H9 (cell line): Measurements from ENCODE around the gene SYCE3. TPM values are rescaled to one million over a fixed set of nuclear protein-coding genes. Genes with fewer than 3 reads are reported as not detected.

Source experiments
- DNase-seq: peaks from one replicate; pipeline ENCODE4 v3.0.0-alpha.2; 2017
- H2AFZ ChIP-seq: one replicate; pipeline ENCODE4 v1.6.1; 2013; ENCODE audit warnings: mild to moderate bottlenecking, low read length, control low read depth, moderate library complexity
- H2AK5ac ChIP-seq: 2 replicates; pipeline ENCODE4 v1.6.1; 2013; ENCODE audit warnings: low read length, control low read depth, mixed read lengths; ENCODE audit not compliant: insufficient read length
- H2BK120ac ChIP-seq: one replicate; pipeline ENCODE4 v1.6.1; 2013; ENCODE audit warnings: low read depth, mild to moderate bottlenecking, low read length, control low read depth, inconsistent platforms; ENCODE audit not compliant: poor library complexity, severe bottlenecking
- H2BK12ac ChIP-seq: 2 replicates; pipeline ENCODE4 v1.6.1; 2013; ENCODE audit warnings: low read length, control low read depth, mixed read lengths, low read depth; ENCODE audit not compliant: insufficient read length
- H2BK15ac ChIP-seq: 2 replicates; pipeline ENCODE4 v1.6.1; 2013; ENCODE audit warnings: low read depth, low read length, control low read depth
- H2BK20ac ChIP-seq: one replicate; pipeline ENCODE4 v1.6.1; 2013; ENCODE audit warnings: low read depth, mild to moderate bottlenecking, low read length, control low read depth, inconsistent platforms; ENCODE audit not compliant: poor library complexity, severe bottlenecking
- H2BK5ac ChIP-seq: 2 replicates; pipeline ENCODE4 v1.6.1; 2013; ENCODE audit warnings: low read length, control low read depth, mixed read lengths; ENCODE audit not compliant: insufficient read length
- H3K14ac ChIP-seq: 2 replicates; pipeline ENCODE4 v1.6.1; 2013; ENCODE audit warnings: low read length, control low read depth; ENCODE audit not compliant: insufficient read depth
- H3K18ac ChIP-seq: 2 replicates; pipeline ENCODE4 v1.6.1; 2013; ENCODE audit warnings: low read depth, mild to moderate bottlenecking, mixed read lengths, low read length, control low read depth; ENCODE audit not compliant: insufficient read length
- H3K23ac ChIP-seq: 2 replicates; pipeline ENCODE4 v1.6.1; 2013; ENCODE audit warnings: low read length, control low read depth, mixed read lengths, low read depth; ENCODE audit not compliant: insufficient read length
- H3K23me2 ChIP-seq: 2 replicates; pipeline ENCODE4 v1.6.1; 2013; ENCODE audit warnings: low read depth, mild to moderate bottlenecking, mixed read lengths, low read length, control low read depth; ENCODE audit not compliant: insufficient read length, poor library complexity, severe bottlenecking
- H3K27ac ChIP-seq: 2 replicates; pipeline ENCODE4 v1.5.1; 2013; ENCODE audit warnings: low read length, control low read depth, mixed read lengths, low read depth; ENCODE audit not compliant: insufficient read length
- H3K27me3 ChIP-seq: 2 replicates; pipeline ENCODE4 v1.6.1; 2013; ENCODE audit warnings: low read length, control low read depth, inconsistent platforms; ENCODE audit not compliant: insufficient read depth
- H3K4ac ChIP-seq: 2 replicates; pipeline ENCODE4 v1.6.1; 2013; ENCODE audit warnings: low read depth, mild to moderate bottlenecking, control low read depth, inconsistent platforms, low read length, moderate library complexity
- H3K4me1 ChIP-seq: 2 replicates; pipeline ENCODE4 v1.6.1; 2013; ENCODE audit warnings: low read length, control low read depth, inconsistent platforms; ENCODE audit not compliant: insufficient read depth
- H3K4me2 ChIP-seq: 2 replicates; pipeline ENCODE4 v1.6.1; 2013; ENCODE audit warnings: low read length, control low read depth, mixed read lengths; ENCODE audit not compliant: insufficient read length, insufficient read depth
- H3K56ac ChIP-seq: 2 replicates; pipeline ENCODE4 v1.6.1; 2013; ENCODE audit warnings: low read depth, mild to moderate bottlenecking, mixed read lengths, low read length, control low read depth; ENCODE audit not compliant: insufficient read length
- H3K79me1 ChIP-seq: 2 replicates; pipeline ENCODE4 v1.6.1; 2013; ENCODE audit warnings: low read depth, mild to moderate bottlenecking, moderate library complexity, low read length, control low read depth, inconsistent platforms; ENCODE audit not compliant: insufficient read depth, poor library complexity, severe bottlenecking
- H3K79me2 ChIP-seq: 2 replicates; pipeline ENCODE4 v1.6.1; 2013; ENCODE audit warnings: low read length, control low read depth, inconsistent platforms; ENCODE audit not compliant: insufficient read depth
- H3K9ac ChIP-seq: 2 replicates; pipeline ENCODE4 v1.6.1; 2013; ENCODE audit warnings: low read length, control low read depth, mixed read lengths; ENCODE audit not compliant: insufficient read length; ENCODE audit errors: extremely low read depth
- H3K9me3 ChIP-seq: one replicate; pipeline ENCODE4 v1.6.1; 2013; ENCODE audit warnings: low read depth, low read length, inconsistent platforms; ENCODE audit not compliant: control insufficient read depth
- H3T11ph ChIP-seq: one replicate; pipeline ENCODE4 v1.6.1; 2013; ENCODE audit warnings: mild to moderate bottlenecking, low read length, control low read depth, inconsistent platforms
- H4K20me1 ChIP-seq: one replicate; pipeline ENCODE4 v1.6.1; 2013; ENCODE audit not compliant: control insufficient read depth, insufficient read length, insufficient read depth
- H4K5ac ChIP-seq: 2 replicates; pipeline ENCODE4 v1.6.1; 2013; ENCODE audit warnings: low read depth, mild to moderate bottlenecking, mixed read lengths, low read length, control low read depth; ENCODE audit not compliant: insufficient read length
- H4K8ac ChIP-seq: replicated peaks from 2 replicates; pipeline ENCODE4 v1.6.1; 2013; ENCODE audit warnings: low read length, control low read depth, mixed read lengths, low read depth; ENCODE audit not compliant: insufficient read length
- H4K91ac ChIP-seq: 2 replicates; pipeline ENCODE4 v1.6.1; 2013; ENCODE audit warnings: low read depth, mild to moderate bottlenecking, moderate library complexity, mixed read lengths, low read length, control low read depth; ENCODE audit not compliant: insufficient read length
- H3K27ac Mint-ChIP-seq, 3 experiments: 2 replicates in 2 of 3; 3 replicates in 1 of 3; pipeline ENCODE4 v1.8.0; 2020 to 2021; ENCODE audit warnings: mixed read lengths in 3 of 3, mild to moderate bottlenecking in 1 of 3, moderate library complexity in 1 of 3
- H3K27me3 Mint-ChIP-seq: 2 replicates; pipeline ENCODE4 v1.8.0; 2021; ENCODE audit warnings: low read depth, mild to moderate bottlenecking, moderate library complexity, mixed read lengths
- H3K36me3 Mint-ChIP-seq, 3 experiments: 2 replicates in 2 of 3; 3 replicates in 1 of 3; pipeline ENCODE4 v1.8.0; 2020 to 2021; ENCODE audit warnings: low read depth in 3 of 3, mixed read lengths in 3 of 3; ENCODE audit not compliant: insufficient read depth in 1 of 3
- H3K4me1 Mint-ChIP-seq, 2 experiments: 2 replicates each; pipeline ENCODE4 v1.8.0; 2020; ENCODE audit warnings: mixed read lengths in 2 of 2
- H3K4me3 Mint-ChIP-seq, 2 experiments: 2 replicates in 1 of 2; 3 replicates in 1 of 2; pipeline ENCODE4 v1.8.0; 2020 to 2021; ENCODE audit warnings: mild to moderate bottlenecking in 2 of 2, mixed read lengths in 2 of 2, moderate library complexity in 1 of 2
- H3K9me3 Mint-ChIP-seq, 2 experiments: 2 replicates in 1 of 2; 3 replicates in 1 of 2; pipeline ENCODE4 v1.8.0; 2020; ENCODE audit warnings: mild to moderate bottlenecking in 2 of 2, mixed read lengths in 2 of 2, moderate library complexity in 1 of 2
- CTCF ChIP-seq: fragments of 200-600 bp; sonication (generic); conservative IDR thresholded peaks from 3 replicates; pipeline ENCODE4 v1.8.0; 2021; ENCODE audit warnings: antibody characterized with exemption, mild to moderate bottlenecking
- WGBS: extraction: QIAGEN DNeasy Blood & Tissue Kit; methylation state at CpG from one replicate; pipeline ENCODE4 v1.1.7; 2013; ENCODE audit warnings: missing lambda C conversion rate, low lambda C conversion rate, mixed read lengths; ENCODE audit not compliant: insufficient read length; ENCODE audit errors: extremely low coverage; 5-methylcytosine and 5-hydroxymethylcytosine counted together
- total RNA-seq: library from RNA; stranded (reverse); gene quantifications from 2 replicates; pipeline ENCODE4 v1.2.1, GENCODE V29; 2021

The SYCE3 gene
- total RNA-seq, 1 experiment from 2014 or later = 0.85 TPM

- H2BK5ac ChIP-seq = no peak overlapping the region
- TF ChIP-seq CTCF = no peak
- no peak overlapping the region for H2BK15ac ChIP-seq
- H2AK5ac ChIP-seq = no peak overlapping the region
- WGBS = no CpG with 5 or more reads among the region's 26 CpGs
- no peaks in the 10 kb centered on the region for H3K79me1 ChIP-seq
- H3K18ac ChIP-seq = no peak overlapping the region
- H3K9me3 ChIP-seq = no peaks in the 10 kb centered on the region
- H3K27me3 Mint-ChIP-seq = no peaks in the 10 kb centered on the region; the same call in 1 of the 2 replicates
- no peak overlapping the region for H3K4ac ChIP-seq
- no peak overlapping the region for H3K4me3 Mint-ChIP-seq
- H3K27me3 ChIP-seq = no peaks in the 10 kb centered on the region
- H3K14ac ChIP-seq = no peak overlapping the region
- no peak overlapping the region for H3K4me2 ChIP-seq
- no peak overlapping the region for H3K27ac Mint-ChIP-seq
- H3K36me3 Mint-ChIP-seq = peaks cover 13 to 79% (median 73%) of the 10 kb centered on the region in 3 experiments
- no peak overlapping the region for H4K91ac ChIP-seq
- no peak overlapping the region for H3K9ac ChIP-seq
- no peaks in the 10 kb centered on the region for H3K4me1 ChIP-seq
- no peaks in the 10 kb centered on the region for H3K4me1 Mint-ChIP-seq
- H3K56ac ChIP-seq = no peak overlapping the region
- H2BK120ac ChIP-seq = no peak overlapping the region
- H2BK20ac ChIP-seq = no peak overlapping the region
- H2BK12ac ChIP-seq = no peak overlapping the region
- H3K23ac ChIP-seq = no peak overlapping the region
- H3K9me3 Mint-ChIP-seq = no peaks in the 10 kb centered on the region
- H4K5ac ChIP-seq = no peak overlapping the region
- no peak overlapping the region for H3K27ac ChIP-seq
- no peak overlapping the region for H3T11ph ChIP-seq
- no peaks in the 10 kb centered on the region for H3K79me2 ChIP-seq
- no peak overlapping the region for H4K8ac ChIP-seq
- DNase-seq = no peak
- H4K20me1 ChIP-seq = no peaks in the 10 kb centered on the region
- H3K23me2 ChIP-seq = no peaks in the 10 kb centered on the region
- H2AFZ ChIP-seq = no peak overlapping the region
These were observed 11.0 kb upstream of the SYCE3 start for GRCh38 chr22:50573491-50574382.
